ENCODE measurements around the gene P4HA2.
"Not testable (repeated sequence)": the region's sequence is repeated elsewhere in the genome, so short reads cannot be mapped to it uniquely, and the experiment has no call there.

DNA sequence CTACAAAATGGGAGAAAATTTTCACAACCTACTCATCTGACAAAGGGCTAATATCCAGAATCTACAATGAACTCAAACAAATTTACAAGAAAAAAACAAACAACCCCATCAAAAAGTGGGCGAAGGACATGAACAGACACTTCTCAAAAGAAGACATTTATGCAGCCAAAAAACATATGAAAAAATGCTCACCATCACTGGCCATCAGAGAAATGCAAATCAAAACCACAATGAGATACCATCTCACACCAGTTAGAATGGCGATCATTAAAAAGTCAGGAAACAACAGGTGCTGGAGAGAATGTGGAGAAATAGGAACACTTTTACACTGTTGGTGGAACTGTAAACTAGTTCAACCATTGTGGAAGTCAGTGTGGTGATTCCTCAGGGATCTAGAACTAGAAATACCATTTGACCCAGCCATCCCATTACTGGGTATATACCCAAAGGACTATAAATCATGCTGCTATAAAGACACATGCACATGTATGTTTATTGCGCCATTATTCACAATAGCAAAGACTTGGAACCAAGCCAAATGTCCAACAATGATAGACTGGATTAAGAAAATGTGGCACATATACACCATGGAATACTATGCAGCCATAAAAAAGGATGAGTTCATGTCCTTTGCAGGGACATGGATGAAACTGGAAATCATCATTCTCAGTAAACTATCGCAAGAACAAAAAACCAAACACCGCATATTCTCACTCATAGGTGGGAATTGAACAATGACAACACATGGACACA lies 65.9 kb downstream of the P4HA2 start:
- TF ChIP-seq, protein P1, sequence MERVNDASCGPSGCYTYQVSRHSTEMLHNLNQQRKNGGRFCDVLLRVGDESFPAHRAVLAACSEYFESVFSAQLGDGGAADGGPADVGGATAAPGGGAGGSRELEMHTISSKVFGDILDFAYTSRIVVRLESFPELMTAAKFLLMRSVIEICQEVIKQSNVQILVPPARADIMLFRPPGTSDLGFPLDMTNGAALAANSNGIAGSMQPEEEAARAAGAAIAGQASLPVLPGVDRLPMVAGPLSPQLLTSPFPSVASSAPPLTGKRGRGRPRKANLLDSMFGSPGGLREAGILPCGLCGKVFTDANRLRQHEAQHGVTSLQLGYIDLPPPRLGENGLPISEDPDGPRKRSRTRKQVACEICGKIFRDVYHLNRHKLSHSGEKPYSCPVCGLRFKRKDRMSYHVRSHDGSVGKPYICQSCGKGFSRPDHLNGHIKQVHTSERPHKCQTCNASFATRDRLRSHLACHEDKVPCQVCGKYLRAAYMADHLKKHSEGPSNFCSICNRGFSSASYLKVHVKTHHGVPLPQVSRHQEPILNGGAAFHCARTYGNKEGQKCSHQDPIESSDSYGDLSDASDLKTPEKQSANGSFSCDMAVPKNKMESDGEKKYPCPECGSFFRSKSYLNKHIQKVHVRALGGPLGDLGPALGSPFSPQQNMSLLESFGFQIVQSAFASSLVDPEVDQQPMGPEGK (CRISPR knock-in tag; IDR thresholded peaks at IDR 0.05; ENCODE audit: borderline replicate concordance): not testable (repeated sequence)
- TF ChIP-seq RARB (CRISPR knock-in tag; IDR thresholded peaks at IDR 0.05); ZFP30 (CRISPR knock-in tag; IDR thresholded peaks at IDR 0.05); ZFP3 (CRISPR knock-in tag; IDR thresholded peaks at IDR 0.05); BACH2 (CRISPR knock-in tag; IDR thresholded peaks at IDR 0.05; ENCODE audit: borderline replicate concordance); ARNTL (CRISPR knock-in tag; IDR thresholded peaks at IDR 0.05; ENCODE audit: borderline replicate concordance, low read depth): not testable (repeated sequence)

All from SK-N-SH treated with all-trans-retinoic acid at 6 μM for 48 hours (cell line).